ENCODE measurements around the gene SLC35C1. TPM values are rescaled to one million over a fixed set of nuclear protein-coding genes. Genes with fewer than 3 reads are reported as not detected.

SLC35C1 gene
- total and polyA plus RNA-seq, 2 of the 13 experiments (the other 11 are each of a cell fraction or from before 2014, with no cell fraction given): 2.9 to 7.0 TPM

DNA sequence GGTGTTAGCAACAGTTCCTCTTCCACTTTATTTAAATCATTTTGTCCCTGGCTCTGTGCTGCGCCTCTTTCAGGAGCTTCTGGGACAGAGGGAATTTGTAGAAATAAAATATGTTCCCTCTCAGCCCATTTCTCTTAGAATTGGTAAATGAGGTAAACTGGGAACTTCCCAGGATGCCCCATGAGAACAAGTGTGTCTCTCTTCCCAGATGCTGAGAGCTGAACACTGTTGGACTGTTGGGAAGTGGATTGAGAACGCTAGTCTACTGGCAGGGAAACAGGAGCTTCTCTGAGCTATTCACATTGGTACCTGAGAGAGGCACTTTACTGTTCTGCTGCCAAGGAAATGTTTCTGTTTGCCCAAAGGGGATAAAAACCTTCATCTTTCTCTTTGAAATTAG, 46.3 kb downstream of the SLC35C1 start (continued):
- TF ChIP-seq, protein P1, sequence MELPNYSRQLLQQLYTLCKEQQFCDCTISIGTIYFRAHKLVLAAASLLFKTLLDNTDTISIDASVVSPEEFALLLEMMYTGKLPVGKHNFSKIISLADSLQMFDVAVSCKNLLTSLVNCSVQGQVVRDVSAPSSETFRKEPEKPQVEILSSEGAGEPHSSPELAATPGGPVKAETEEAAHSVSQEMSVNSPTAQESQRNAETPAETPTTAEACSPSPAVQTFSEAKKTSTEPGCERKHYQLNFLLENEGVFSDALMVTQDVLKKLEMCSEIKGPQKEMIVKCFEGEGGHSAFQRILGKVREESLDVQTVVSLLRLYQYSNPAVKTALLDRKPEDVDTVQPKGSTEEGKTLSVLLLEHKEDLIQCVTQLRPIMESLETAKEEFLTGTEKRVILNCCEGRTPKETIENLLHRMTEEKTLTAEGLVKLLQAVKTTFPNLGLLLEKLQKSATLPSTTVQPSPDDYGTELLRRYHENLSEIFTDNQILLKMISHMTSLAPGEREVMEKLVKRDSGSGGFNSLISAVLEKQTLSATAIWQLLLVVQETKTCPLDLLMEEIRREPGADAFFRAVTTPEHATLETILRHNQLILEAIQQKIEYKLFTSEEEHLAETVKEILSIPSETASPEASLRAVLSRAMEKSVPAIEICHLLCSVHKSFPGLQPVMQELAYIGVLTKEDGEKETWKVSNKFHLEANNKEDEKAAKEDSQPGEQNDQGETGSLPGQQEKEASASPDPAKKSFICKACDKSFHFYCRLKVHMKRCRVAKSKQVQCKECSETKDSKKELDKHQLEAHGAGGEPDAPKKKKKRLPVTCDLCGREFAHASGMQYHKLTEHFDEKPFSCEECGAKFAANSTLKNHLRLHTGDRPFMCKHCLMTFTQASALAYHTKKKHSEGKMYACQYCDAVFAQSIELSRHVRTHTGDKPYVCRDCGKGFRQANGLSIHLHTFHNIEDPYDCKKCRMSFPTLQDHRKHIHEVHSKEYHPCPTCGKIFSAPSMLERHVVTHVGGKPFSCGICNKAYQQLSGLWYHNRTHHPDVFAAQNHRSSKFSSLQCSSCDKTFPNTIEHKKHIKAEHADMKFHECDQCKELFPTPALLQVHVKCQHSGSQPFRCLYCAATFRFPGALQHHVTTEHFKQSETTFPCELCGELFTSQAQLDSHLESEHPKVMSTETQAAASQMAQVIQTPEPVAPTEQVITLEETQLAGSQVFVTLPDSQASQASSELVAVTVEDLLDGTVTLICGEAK (IDR thresholded peaks at IDR 0.05): no peak
- TF ChIP-seq, protein P1 (CRISPR knock-in tag; IDR thresholded peaks at IDR 0.05): no peak
- TF ChIP-seq ZNF530 (CRISPR knock-in tag; IDR thresholded peaks at IDR 0.05; ENCODE audit: low read depth): no peak
- no peak for TF ChIP-seq ZNF260 (CRISPR knock-in tag; IDR thresholded peaks at IDR 0.05; ENCODE audit: borderline replicate concordance, low read depth)
- TF ChIP-seq, protein P2, sequence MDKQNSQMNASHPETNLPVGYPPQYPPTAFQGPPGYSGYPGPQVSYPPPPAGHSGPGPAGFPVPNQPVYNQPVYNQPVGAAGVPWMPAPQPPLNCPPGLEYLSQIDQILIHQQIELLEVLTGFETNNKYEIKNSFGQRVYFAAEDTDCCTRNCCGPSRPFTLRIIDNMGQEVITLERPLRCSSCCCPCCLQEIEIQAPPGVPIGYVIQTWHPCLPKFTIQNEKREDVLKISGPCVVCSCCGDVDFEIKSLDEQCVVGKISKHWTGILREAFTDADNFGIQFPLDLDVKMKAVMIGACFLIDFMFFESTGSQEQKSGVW (CRISPR knock-in tag; IDR thresholded peaks at IDR 0.05; ENCODE audit: borderline replicate concordance): no peak

Measured in HepG2 (cell line).